Cardiac muscle cell (in vitro differentiated cells and primary cell): ENCODE data around the gene CHI3L1. TPM values are rescaled to one million over a fixed set of nuclear protein-coding genes. Genes with fewer than 3 reads are reported as not detected.

ENCODE experiments used
- DNase-seq, 2 donors: peaks; one replicate each; pipeline versions ENCODE4 v3.0.0 to v3.0.0-alpha.2; 2010 to 2017; ENCODE audit warnings: low read depth in 1 of 2, low spot score in 1 of 2
- H3K27ac ChIP-seq: fragments of 200-600 bp; sonication (generic); 2 replicates; pipeline ENCODE4 v1.5.1; 2016
- H3K27me3 ChIP-seq: fragments of 200-600 bp; sonication (generic); 2 replicates; pipeline ENCODE4 v1.6.0; 2016; ENCODE audit warnings: control low read depth
- H3K36me3 ChIP-seq: fragments of 200-600 bp; sonication (generic); 2 replicates; pipeline ENCODE4 v1.5.1; 2016; ENCODE audit warnings: control low read depth
- H3K4me1 ChIP-seq: fragments of 200-600 bp; sonication (generic); 2 replicates; pipeline ENCODE4 v1.8.1; 2017; ENCODE audit warnings: low read depth, mild to moderate bottlenecking, mixed run types
- H3K4me3 ChIP-seq: fragments of 200-600 bp; sonication (generic); 2 replicates; pipeline ENCODE4 v1.5.1; 2016; ENCODE audit warnings: mild to moderate bottlenecking
- H3K9me3 ChIP-seq: fragments of 200-600 bp; sonication (generic); 2 replicates; pipeline ENCODE4 v1.5.1; 2017; ENCODE audit warnings: low read depth, mild to moderate bottlenecking, control low read depth
- polyA plus RNA-seq: library from polyadenylated mRNA; unstranded; fragments of >200 nt; fragmentation: Nextera tagmentation; extraction: Ambion mirVana; gene quantifications from 2 replicates; pipeline ENCODE4 v1.2.1, GENCODE V29; 2016
- total RNA-seq: library from RNA; depleted of rRNA; stranded (reverse); fragments of >200 nt; gene quantifications from 2 replicates; pipeline ENCODE4 v1.2.3, GENCODE V29; 2016
- TF ChIP-seq, protein P1 (sequence below): IDR thresholded peaks from 2 replicates; pipeline ENCODE4 v1.5.1; 2012; ENCODE audit warnings: low read depth, mild to moderate bottlenecking, low read length

Gene CHI3L1
- total and polyA plus RNA-seq, 2 experiments from 2014 or later = 1.4 TPM; not detected in 1

DNA sequence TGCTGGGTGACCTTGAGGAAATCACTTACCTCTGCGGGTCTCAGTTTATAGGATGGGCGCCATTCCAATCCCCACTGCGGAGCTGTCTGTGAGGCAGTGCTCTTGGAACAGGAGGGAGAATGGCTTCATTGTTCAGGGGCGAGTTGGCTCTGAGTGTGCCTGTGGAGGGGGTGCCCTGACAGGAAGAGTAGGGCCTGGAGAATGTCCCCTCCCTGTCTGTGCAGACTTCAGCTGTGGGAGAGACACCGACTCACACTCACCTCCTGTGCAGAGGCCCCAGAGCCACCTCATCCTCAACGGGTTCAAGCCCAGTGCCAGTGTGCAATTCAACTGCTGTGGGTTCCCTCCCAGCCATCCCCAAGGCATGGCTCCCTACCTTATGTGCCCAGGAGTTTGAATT, 41.8 kb downstream of the CHI3L1 start:
- no peaks in the 10 kb centered on the region for H3K36me3 ChIP-seq
- peak in 1 of 2 donors; percentile 69 for DNase-seq
- TF ChIP-seq, protein P1, sequence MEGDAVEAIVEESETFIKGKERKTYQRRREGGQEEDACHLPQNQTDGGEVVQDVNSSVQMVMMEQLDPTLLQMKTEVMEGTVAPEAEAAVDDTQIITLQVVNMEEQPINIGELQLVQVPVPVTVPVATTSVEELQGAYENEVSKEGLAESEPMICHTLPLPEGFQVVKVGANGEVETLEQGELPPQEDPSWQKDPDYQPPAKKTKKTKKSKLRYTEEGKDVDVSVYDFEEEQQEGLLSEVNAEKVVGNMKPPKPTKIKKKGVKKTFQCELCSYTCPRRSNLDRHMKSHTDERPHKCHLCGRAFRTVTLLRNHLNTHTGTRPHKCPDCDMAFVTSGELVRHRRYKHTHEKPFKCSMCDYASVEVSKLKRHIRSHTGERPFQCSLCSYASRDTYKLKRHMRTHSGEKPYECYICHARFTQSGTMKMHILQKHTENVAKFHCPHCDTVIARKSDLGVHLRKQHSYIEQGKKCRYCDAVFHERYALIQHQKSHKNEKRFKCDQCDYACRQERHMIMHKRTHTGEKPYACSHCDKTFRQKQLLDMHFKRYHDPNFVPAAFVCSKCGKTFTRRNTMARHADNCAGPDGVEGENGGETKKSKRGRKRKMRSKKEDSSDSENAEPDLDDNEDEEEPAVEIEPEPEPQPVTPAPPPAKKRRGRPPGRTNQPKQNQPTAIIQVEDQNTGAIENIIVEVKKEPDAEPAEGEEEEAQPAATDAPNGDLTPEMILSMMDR = no peak
- H3K27ac ChIP-seq = no peak overlapping the region
- H3K4me3 ChIP-seq = no peak overlapping the region
- H3K27me3 ChIP-seq = no peaks in the 10 kb centered on the region
- H3K4me1 ChIP-seq = peaks cover 36% of the 10 kb centered on the region
- no peaks in the 10 kb centered on the region for H3K9me3 ChIP-seq

DNA sequence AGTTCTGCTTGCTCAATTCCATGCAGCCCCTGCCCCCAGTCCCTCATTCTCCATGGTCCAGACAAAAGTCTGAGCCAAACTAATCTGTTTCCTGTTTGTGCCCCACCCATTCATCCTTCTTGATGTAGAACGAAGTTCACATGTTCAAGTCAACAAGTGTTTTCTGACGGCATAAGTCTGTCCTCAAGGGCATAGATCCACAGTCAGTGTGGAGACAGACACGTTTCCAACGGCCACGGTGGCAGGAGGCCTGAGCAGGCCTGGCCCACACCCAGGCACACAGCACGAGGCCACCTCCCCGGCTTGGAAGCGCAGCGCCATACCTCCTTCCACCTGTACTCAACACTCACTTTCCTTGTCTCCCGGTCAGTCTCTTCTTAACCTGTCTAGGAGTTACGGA, 42.9 kb downstream of the CHI3L1 start:
- no peaks in the 10 kb centered on the region for H3K27me3 ChIP-seq
- H3K4me1 ChIP-seq = peaks cover 25% of the 10 kb centered on the region
- H3K36me3 ChIP-seq = no peaks in the 10 kb centered on the region
- H3K9me3 ChIP-seq = no peaks in the 10 kb centered on the region
- no peak overlapping the region for H3K27ac ChIP-seq
- DNase-seq = no peak
- H3K4me3 ChIP-seq = no peak overlapping the region
- TF ChIP-seq, protein P1 = no peak

- Histone ChIP-seq H3K36me3 (no peaks in the 10 kb centered on the region), H3K27ac (no peak overlapping the region), H3K4me1 (peaks cover 23% of the 10 kb centered on the region), H3K4me3 (no peak overlapping the region), H3K27me3 (no peaks in the 10 kb centered on the region), H3K9me3 (no peaks in the 10 kb centered on the region)
- DNase-seq = no peak
- TF ChIP-seq, protein P1 = no peak
Measured at GRCh38 chr1:203142684-203143408, 43.7 kb downstream of the CHI3L1 start.

- no peaks in the 10 kb centered on the region for H3K9me3 ChIP-seq
- no peaks in the 10 kb centered on the region for H3K27me3 ChIP-seq
- H3K27ac ChIP-seq = no peak overlapping the region
- peaks cover 23% of the 10 kb centered on the region for H3K4me1 ChIP-seq
- DNase-seq = no peak
- H3K4me3 ChIP-seq = no peak overlapping the region
- TF ChIP-seq, protein P1 = no peak
- H3K36me3 ChIP-seq = no peaks in the 10 kb centered on the region
Measured at GRCh38 chr1:203142124-203142523, 44.4 kb downstream of the CHI3L1 start.

DNA sequence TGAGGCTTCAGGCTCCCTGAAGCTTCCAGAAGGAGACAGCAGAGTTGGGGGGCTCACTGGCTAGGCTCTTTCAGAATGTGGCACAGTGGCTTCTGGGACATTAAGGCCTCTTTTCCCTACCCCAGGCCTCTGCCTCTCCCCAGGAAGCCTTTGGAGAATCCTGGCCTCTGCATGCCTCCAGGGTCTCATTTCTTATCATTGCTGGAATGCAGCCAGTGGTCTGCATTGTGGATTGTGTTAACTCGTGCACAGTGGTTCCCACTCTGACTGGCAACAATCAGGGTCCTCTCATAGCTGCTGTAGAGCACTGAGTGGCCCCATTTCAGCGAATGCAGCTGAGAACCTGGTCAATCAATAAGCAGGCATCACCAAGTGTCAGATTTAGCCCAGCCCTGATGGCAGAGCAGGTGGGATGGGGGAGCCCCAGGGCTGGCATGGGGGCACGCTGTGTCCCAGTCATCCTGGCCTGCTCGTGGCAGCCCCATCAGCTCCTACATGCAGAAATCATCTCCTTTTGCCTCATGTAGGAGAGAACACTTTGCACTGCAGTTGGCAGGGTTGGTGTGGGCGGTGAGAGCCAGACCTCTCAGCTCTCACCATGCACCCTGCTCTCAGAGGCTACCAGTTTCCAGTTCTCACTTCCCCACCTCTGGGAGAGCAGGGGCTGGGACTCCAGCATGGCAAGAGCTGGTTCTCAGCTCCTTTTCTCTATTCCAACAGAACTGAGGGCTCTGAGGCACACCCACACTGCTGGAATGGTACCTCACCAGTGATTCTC, 45.6 kb downstream of the CHI3L1 start:
- no peaks in the 10 kb centered on the region for H3K9me3 ChIP-seq
- peak overlapping the region; percentile 88 for H3K27ac ChIP-seq
- peaks cover 23% of the 10 kb centered on the region for H3K4me1 ChIP-seq
- peak in 1 of 2 donors; percentile 81 for DNase-seq
- H3K36me3 ChIP-seq = no peaks in the 10 kb centered on the region
- H3K27me3 ChIP-seq = no peaks in the 10 kb centered on the region
- no peak overlapping the region for H3K4me3 ChIP-seq
- TF ChIP-seq, protein P1 = no peak
